CD4-positive, alpha-beta T cell (primary cell): ENCODE results near the gene CAVIN1. TPM values are rescaled to one million over a fixed set of nuclear protein-coding genes. Genes with fewer than 3 reads are reported as not detected.
"Not testable (repeated sequence)": the region's sequence is repeated elsewhere in the genome, so short reads cannot be mapped to it uniquely, and the experiment has no call there.

ENCODE experiments used
- ATAC-seq: fragments of 200-7000 bp; cut with Tn5 transposase; one replicate; pipeline ENCODE4 v1.10.0; 2022; ENCODE audit warnings: mild to moderate bottlenecking; ENCODE audit not compliant: poor library complexity
- CTCF ChIA-PET: fragments of 350-600 bp; sonication (Branson Sonifier 250); formaldehyde crosslinking; loops from one replicate; lab custom pipeline; 2021; ENCODE audit warnings: antibody characterized with exemption, inconsistent platforms; lab: Charles Lee
- POLR2A ChIA-PET: fragments of 350-600 bp; sonication (Branson Sonifier 250); formaldehyde crosslinking; loops from one replicate; lab custom pipeline; 2021; ENCODE audit warnings: antibody characterized with exemption, inconsistent platforms; lab: Charles Lee
- DNase-seq, 14 experiments: peaks; one replicate each; pipeline ENCODE4 v3.0.0-alpha.2; 2013 to 2020; ENCODE audit warnings: mixed read lengths in 2 of 14
- H3K27ac ChIP-seq, 2 donors: one replicate each; pipeline versions ENCODE4 v1.5.1 to v1.7.0; 2013; ENCODE audit warnings: low read length in 2 of 2, low read depth in 1 of 2, mild to moderate bottlenecking in 1 of 2
- H3K27me3 ChIP-seq, 2 experiments: 1 replicate in 1 of 2; 2 replicates in 1 of 2; pipeline versions ENCODE4 v1.6.1 to v1.7.0; 2013; ENCODE audit warnings: low read length in 2 of 2, control low read depth in 1 of 2, mild to moderate bottlenecking in 1 of 2, moderate library complexity in 1 of 2; ENCODE audit not compliant: insufficient read depth in 2 of 2, control insufficient read depth in 1 of 2
- H3K36me3 ChIP-seq: one replicate; pipeline ENCODE4 v1.6.1; 2013; ENCODE audit warnings: low read length, control low read depth; ENCODE audit not compliant: insufficient read depth
- H3K4me1 ChIP-seq: one replicate; pipeline ENCODE4 v1.6.1; 2013; ENCODE audit warnings: low read length, control low read depth; ENCODE audit not compliant: insufficient read depth
- H3K4me3 ChIP-seq: one replicate; pipeline ENCODE4 v1.5.1; 2013; ENCODE audit warnings: mild to moderate bottlenecking, low read length, moderate library complexity
- H3K9me3 ChIP-seq, 2 experiments: 1 replicate in 1 of 2; 2 replicates in 1 of 2; pipeline versions ENCODE4 v1.6.1 to v1.7.0; 2013; ENCODE audit warnings: low read length in 2 of 2, mild to moderate bottlenecking in 2 of 2, control low read depth in 1 of 2, moderate library complexity in 1 of 2; ENCODE audit not compliant: control insufficient read depth in 1 of 2, insufficient read depth in 1 of 2
- H3K27ac Mint-ChIP-seq: one replicate; pipeline ENCODE4 v1.8.0; 2020; ENCODE audit warnings: mixed read lengths
- H3K27me3 Mint-ChIP-seq: one replicate; pipeline ENCODE4 v1.8.0; 2021; ENCODE audit warnings: mixed read lengths
- H3K36me3 Mint-ChIP-seq: one replicate; pipeline ENCODE4 v1.8.0; 2021; ENCODE audit warnings: low read depth, mixed read lengths
- H3K4me1 Mint-ChIP-seq: one replicate; pipeline ENCODE4 v1.8.0; 2021; ENCODE audit warnings: low read depth, mixed read lengths
- H3K4me3 Mint-ChIP-seq: one replicate; pipeline ENCODE4 v1.8.0; 2020; ENCODE audit warnings: mild to moderate bottlenecking, mixed read lengths
- H3K9me3 Mint-ChIP-seq: one replicate; pipeline ENCODE4 v1.8.0; 2020; ENCODE audit warnings: mixed read lengths
- intact Hi-C, 2 experiments: fragments of 100-400 bp; cut with DNase I in 1 of 2; cut with micrococcal nuclease in 1 of 2; formaldehyde crosslinking; loops; one replicate each; pipeline versions ENCODE4 v1.15.1 to v1.9.0; 2023 to 2025; cut with DNase I, micrococcal nuclease
- total RNA-seq, 174 experiments: library from RNA in 2 of 174; stranded (reverse) in 2 of 174; gene quantifications; one replicate each; pipeline ENCODE4 v1.2.3 and lab custom pipeline; 2021 to 2026
- TF ChIP-seq, protein P1 (sequence below): fragments of 200-600 bp; IDR thresholded peaks from one replicate; pipeline ENCODE4 v1.8.0; 2022; ENCODE audit warnings: antibody characterized with exemption, mild to moderate bottlenecking

CAVIN1 gene
- total RNA-seq, 2 experiments from 2014 or later, result 0.14 to 0.16 TPM

DNA sequence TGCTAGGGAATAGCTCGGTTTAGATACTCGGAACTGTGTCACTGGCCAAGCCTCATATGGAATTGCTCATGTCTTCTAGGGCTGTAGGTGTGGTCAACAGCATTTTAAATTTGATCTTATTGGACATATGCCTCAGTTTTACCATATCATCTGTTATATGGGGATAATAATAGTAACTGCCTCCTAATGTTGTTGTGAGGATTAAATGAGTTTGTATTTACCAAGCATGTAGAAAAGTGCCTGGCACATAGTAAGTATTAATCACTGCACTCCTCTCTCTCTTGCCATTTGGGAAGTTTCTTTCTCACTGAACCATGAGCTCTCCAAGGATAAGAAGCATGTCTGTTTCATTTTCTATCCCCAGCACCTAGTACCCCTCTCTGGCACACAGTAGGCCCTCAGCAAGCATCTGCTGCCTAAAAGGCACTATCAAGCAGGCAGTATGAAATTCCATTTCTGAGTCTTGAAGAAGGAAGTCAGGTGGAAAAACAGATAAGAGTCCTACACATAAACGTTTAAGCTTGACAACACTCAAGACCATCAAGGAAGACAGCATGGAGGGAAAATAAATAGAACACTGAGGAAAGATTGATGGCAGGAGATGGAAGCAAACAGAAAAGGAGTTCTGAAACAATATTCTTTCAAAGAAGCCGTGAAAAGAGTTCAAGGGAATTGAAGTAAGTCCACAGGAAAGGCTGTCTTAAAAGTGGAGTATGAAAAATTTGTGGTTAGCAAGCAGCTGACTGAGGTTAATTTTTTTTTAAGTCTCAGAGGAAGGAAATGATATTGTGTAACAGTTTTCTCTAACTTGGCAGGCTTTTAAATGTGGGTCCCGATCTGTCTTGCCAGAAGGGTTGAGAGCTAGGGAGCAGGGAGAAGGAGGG lies 33.4 kb upstream of the CAVIN1 start:
- peak in 5 of 14 experiments; percentile 7 to 87 (median 76) for DNase-seq
- intact Hi-C loops, result loop anchor here in 1 of 2 experiments (5.0 kb wide), 1 partner anchor 119 kb away; no protein-coding TSS in a partner anchor
- CTCF ChIA-PET, result interaction anchor here (1.0 to 1.3 kb wide), 3 partner anchors 17 to 61 kb away, joined by 3 to 5 read pairs (median 3); no protein-coding TSS in a partner anchor

DNA sequence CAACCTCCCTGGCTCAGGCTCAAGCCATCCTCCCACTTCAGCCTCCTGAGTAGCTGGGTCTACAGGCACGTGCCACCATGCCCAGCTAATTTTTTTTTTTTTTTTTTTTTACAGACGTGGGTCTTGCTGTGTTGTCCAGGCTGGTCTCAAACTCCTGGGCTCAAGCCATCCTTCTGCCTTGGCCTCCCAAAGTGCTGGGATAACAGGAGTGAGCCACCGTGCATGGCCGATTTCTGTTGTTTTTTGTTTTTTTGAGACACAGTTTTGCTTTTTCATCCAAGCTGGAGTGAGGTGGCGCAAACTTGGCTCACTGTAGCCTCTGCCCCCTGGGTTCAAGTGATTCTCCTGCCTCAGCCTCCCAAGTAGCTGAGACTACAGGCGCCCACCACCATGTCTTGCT lies 31.9 kb upstream of the CAVIN1 start:
- POLR2A ChIA-PET, CTCF ChIA-PET: not testable (repeated sequence)
- H3K4me1 Mint-ChIP-seq, result peaks cover 37% of the 10 kb centered on the region

More for the DNA sequence above, 33.4 kb upstream of the CAVIN1 start:
- H3K4me1 Mint-ChIP-seq, result peaks cover 47% of the 10 kb centered on the region
- Histone ChIP-seq H3K27ac (no peak overlapping the region), H3K4me3 (peak overlapping the region; percentile 9), H3K36me3 (no peaks in the 10 kb centered on the region), H3K4me1 (peaks cover 45% of the 10 kb centered on the region), H3K27me3 (no peaks in the 10 kb centered on the region), H3K9me3 (no peaks in the 10 kb centered on the region)
- ATAC-seq, result peak; percentile 37
- H3K27ac Mint-ChIP-seq, result peak overlapping the region; percentile 79
- H3K9me3 Mint-ChIP-seq, result no peaks in the 10 kb centered on the region
- POLR2A ChIA-PET, result interaction anchor here (0.7 to 2.3 kb wide), 6 partner anchors 14 to 69 kb away, joined by 3 to 17 read pairs (median 4); partner anchors contain the start of genes CAVIN1 and STAT3
- TF ChIP-seq, protein P1, sequence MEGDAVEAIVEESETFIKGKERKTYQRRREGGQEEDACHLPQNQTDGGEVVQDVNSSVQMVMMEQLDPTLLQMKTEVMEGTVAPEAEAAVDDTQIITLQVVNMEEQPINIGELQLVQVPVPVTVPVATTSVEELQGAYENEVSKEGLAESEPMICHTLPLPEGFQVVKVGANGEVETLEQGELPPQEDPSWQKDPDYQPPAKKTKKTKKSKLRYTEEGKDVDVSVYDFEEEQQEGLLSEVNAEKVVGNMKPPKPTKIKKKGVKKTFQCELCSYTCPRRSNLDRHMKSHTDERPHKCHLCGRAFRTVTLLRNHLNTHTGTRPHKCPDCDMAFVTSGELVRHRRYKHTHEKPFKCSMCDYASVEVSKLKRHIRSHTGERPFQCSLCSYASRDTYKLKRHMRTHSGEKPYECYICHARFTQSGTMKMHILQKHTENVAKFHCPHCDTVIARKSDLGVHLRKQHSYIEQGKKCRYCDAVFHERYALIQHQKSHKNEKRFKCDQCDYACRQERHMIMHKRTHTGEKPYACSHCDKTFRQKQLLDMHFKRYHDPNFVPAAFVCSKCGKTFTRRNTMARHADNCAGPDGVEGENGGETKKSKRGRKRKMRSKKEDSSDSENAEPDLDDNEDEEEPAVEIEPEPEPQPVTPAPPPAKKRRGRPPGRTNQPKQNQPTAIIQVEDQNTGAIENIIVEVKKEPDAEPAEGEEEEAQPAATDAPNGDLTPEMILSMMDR, result no peak
- peaks cover 11% of the 10 kb centered on the region for H3K36me3 Mint-ChIP-seq
- peak overlapping the region; percentile 74 for H3K4me3 Mint-ChIP-seq
- H3K27me3 Mint-ChIP-seq, result no peaks in the 10 kb centered on the region

DNA sequence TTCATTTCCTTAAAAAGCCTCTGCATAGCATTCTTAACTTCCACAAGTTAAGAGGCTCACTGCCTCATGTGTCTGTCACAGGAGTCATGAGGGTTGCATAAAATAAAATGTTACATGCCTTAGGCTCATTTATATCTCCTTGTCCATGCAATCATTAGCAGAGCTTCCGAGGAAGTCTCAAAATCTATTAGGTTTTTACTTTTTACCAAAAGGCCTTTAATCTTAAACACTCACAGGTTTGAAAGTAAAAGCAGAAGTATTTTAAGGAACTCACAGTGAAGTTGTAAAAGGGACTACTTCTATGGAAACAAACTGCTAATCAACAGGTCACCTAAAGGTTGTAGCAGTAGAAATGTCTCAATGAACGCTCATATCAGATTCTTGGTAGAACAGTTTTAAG lies 30.4 kb upstream of the CAVIN1 start:
- Histone ChIP-seq H3K9me3 (no peaks in the 10 kb centered on the region), H3K4me1 (peaks cover 25% of the 10 kb centered on the region), H3K27ac (no peak overlapping the region), H3K36me3 (no peaks in the 10 kb centered on the region), H3K27me3 (no peaks in the 10 kb centered on the region), H3K4me3 (no peak overlapping the region)
- Mint-ChIP-seq H3K9me3 (no peaks in the 10 kb centered on the region), H3K4me3 (no peak overlapping the region), H3K27me3 (no peaks in the 10 kb centered on the region), H3K27ac (no peak overlapping the region), H3K4me1 (peaks cover 21% of the 10 kb centered on the region), H3K36me3 (no peaks in the 10 kb centered on the region)
- DNase-seq, result peak in 1 of 14 experiments; percentile 4
- intact Hi-C loops, result no loop called here
- TF ChIP-seq, protein P1, result no peak
- ATAC-seq, result no peak
- POLR2A ChIA-PET, result no interaction called here
- CTCF ChIA-PET, result no interaction called here

More for the DNA sequence above, 31.9 kb upstream of the CAVIN1 start:
- H3K9me3 ChIP-seq, H3K27ac ChIP-seq, H3K27ac Mint-ChIP-seq, H3K27me3 ChIP-seq, H3K27me3 Mint-ChIP-seq, ATAC-seq, H3K4me3 Mint-ChIP-seq, H3K4me3 ChIP-seq, H3K36me3 ChIP-seq, H3K9me3 Mint-ChIP-seq, H3K36me3 Mint-ChIP-seq, DNase-seq: not testable (repeated sequence)
- intact Hi-C loops, result loop anchor here in 1 of 2 experiments (5.0 kb wide), 1 partner anchor 118 kb away; no protein-coding TSS in a partner anchor
- H3K4me1 ChIP-seq, result peaks cover 40% of the 10 kb centered on the region

DNA sequence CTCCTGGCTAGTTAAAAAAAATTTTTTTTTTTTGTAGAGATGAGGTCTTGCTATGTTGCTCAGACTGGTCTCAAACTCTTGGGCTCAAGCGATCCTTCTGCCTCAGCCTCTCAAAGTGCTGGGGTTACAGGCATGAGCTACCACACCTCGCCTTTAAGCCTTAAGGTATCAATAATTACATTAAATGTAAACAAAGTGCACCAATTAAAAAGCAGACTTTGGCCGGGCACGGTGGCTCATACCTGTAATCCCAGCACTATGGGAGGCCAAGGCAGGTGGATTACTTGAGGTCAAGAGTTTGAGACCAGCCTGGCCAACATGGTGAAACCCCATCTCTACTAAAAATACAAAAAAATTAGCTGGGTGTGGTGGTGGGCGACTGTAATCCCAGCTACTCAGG lies 28.2 kb upstream of the CAVIN1 start:
- H3K27ac ChIP-seq, CTCF ChIA-PET, H3K9me3 Mint-ChIP-seq, DNase-seq, H3K4me1 Mint-ChIP-seq, H3K4me3 Mint-ChIP-seq, H3K27ac Mint-ChIP-seq, ATAC-seq, H3K36me3 Mint-ChIP-seq, intact Hi-C loops, H3K4me1 ChIP-seq, H3K9me3 ChIP-seq, H3K36me3 ChIP-seq, H3K4me3 ChIP-seq, POLR2A ChIA-PET, H3K27me3 ChIP-seq, H3K27me3 Mint-ChIP-seq: not testable (repeated sequence)

DNA sequence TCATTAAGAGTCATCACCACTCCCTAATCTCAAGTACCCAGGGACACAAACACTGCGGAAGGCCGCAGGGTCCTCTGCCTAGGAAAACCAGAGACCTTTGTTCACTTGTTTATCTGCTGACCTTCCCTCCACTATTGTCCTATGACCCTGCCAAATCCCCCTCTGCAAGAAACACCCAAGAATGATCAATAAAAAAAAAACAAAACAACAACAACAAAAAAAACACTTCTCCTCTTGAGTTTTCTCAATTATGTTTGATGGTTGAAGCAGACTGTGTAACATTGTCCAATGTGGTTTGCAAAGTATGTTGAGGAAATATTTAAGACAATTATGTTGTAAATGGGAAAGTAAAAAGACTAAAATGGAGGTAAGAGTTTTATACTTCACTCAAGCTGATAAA lies 26.8 kb upstream of the CAVIN1 start:
- CTCF ChIA-PET, H3K27ac Mint-ChIP-seq: not testable (repeated sequence)

More for the DNA sequence above, 26.8 kb upstream of the CAVIN1 start:
- H3K9me3 ChIP-seq, H3K36me3 ChIP-seq, H3K4me3 ChIP-seq, intact Hi-C loops, H3K36me3 Mint-ChIP-seq, H3K9me3 Mint-ChIP-seq, H3K4me1 Mint-ChIP-seq, ATAC-seq, H3K27me3 ChIP-seq, H3K27ac ChIP-seq, H3K4me3 Mint-ChIP-seq, H3K4me1 ChIP-seq, H3K27me3 Mint-ChIP-seq, POLR2A ChIA-PET, DNase-seq: not testable (repeated sequence)
